HG03354 (cell line): Measurements from ENCODE around the gene FAN1.

Experiments used
- ATAC-seq: cut with Tn5 transposase; IDR thresholded peaks from one replicate; pipeline ENCODE4 v1.9.1; 2021; ENCODE audit warnings: mild to moderate bottlenecking; ENCODE audit not compliant: unreplicated experiment, poor library complexity, severe bottlenecking

Gene FAN1

GRCh38 chr15:30918366-30918765, 14.7 kb downstream of the FAN1 start:
- ATAC-seq, result no peak

- no peak for ATAC-seq
Measured at GRCh38 chr15:30919877-30920550, 16.3 kb downstream of the FAN1 start.

GRCh38 chr15:30921106-30921505, 17.4 kb downstream of the FAN1 start:
- ATAC-seq, result no peak

- no peak for ATAC-seq
Measured at GRCh38 chr15:30921781-30922479, 18.2 kb downstream of the FAN1 start.

- ATAC-seq, result no peak
Measured at GRCh38 chr15:30922480-30923311, 19.0 kb downstream of the FAN1 start.

GRCh38 chr15:30923429-30923828, 19.7 kb downstream of the FAN1 start:
- ATAC-seq, result no peak

GRCh38 chr15:30924353-30924752, 20.6 kb downstream of the FAN1 start:
- no peak for ATAC-seq

GRCh38 chr15:30925686-30926085, 22.0 kb downstream of the FAN1 start:
- ATAC-seq, result no peak

GRCh38 chr15:30926161-30926560, 22.4 kb downstream of the FAN1 start:
- ATAC-seq, result no peak

- no peak for ATAC-seq
Measured at GRCh38 chr15:30927148-30927761, 23.5 kb downstream of the FAN1 start.

- no peak for ATAC-seq
Measured at GRCh38 chr15:30928076-30928475, 24.4 kb downstream of the FAN1 start.

GRCh38 chr15:30929064-30929669, 25.5 kb downstream of the FAN1 start:
- no peak for ATAC-seq

GRCh38 chr15:30929982-30930381, 26.3 kb downstream of the FAN1 start:
- ATAC-seq, result no peak

GRCh38 chr15:30930422-30930821, 26.7 kb downstream of the FAN1 start:
- no peak for ATAC-seq

GRCh38 chr15:30933293-30933692, 29.6 kb downstream of the FAN1 start:
- no peak for ATAC-seq

- no peak for ATAC-seq
Measured at GRCh38 chr15:30939161-30939560, 35.4 kb downstream of the FAN1 start.

- ATAC-seq, result no peak
Measured at GRCh38 chr15:30940359-30940758, 36.6 kb downstream of the FAN1 start.

GRCh38 chr15:30941520-30941919, 37.8 kb downstream of the FAN1 start:
- ATAC-seq, result no peak

- no peak for ATAC-seq
Measured at GRCh38 chr15:30943654-30944335, 40.1 kb downstream of the FAN1 start.
